Parathyroid adenoma (tissue), 2 donors: ENCODE measurements around the gene TRAF3IP3.
A peak's percentile ranks its signal among the peaks of the same experiment; 100 is the strongest.

Experiments used
- H2AFZ ChIP-seq: fragments of 300-600 bp; sonication (generic); one replicate; pipeline ENCODE4 v1.7.0; 2017; ENCODE audit warnings: antibody characterized with exemption, mild to moderate bottlenecking
- H3K27ac ChIP-seq: fragments of 300-600 bp; sonication (generic); one replicate; pipeline ENCODE4 v1.7.0; 2017
- H3K27me3 ChIP-seq: fragments of 300-600 bp; sonication (generic); one replicate; pipeline ENCODE4 v1.7.0; 2017; ENCODE audit warnings: low read length; ENCODE audit not compliant: control insufficient read depth, insufficient read depth
- H3K36me3 ChIP-seq: fragments of 300-600 bp; sonication (generic); one replicate; pipeline ENCODE4 v1.7.0; 2017; ENCODE audit warnings: low read length; ENCODE audit not compliant: control insufficient read depth, insufficient read depth
- H3K4me1 ChIP-seq: fragments of 300-600 bp; sonication (generic); one replicate; pipeline ENCODE4 v1.7.0; 2017; ENCODE audit warnings: control low read depth
- H3K4me2 ChIP-seq: fragments of 300-600 bp; sonication (generic); one replicate; pipeline ENCODE4 v1.7.0; 2017; ENCODE audit warnings: low read length
- H3K4me3 ChIP-seq: fragments of 300-600 bp; sonication (generic); one replicate; pipeline ENCODE4 v1.7.0; 2017; ENCODE audit warnings: low read depth, low read length
- H3K79me2 ChIP-seq: fragments of 300-600 bp; sonication (generic); one replicate; pipeline ENCODE4 v1.7.0; 2017; ENCODE audit warnings: control low read depth
- H3K9ac ChIP-seq: fragments of 300-600 bp; sonication (generic); one replicate; pipeline ENCODE4 v1.7.0; 2017; ENCODE audit warnings: mild to moderate bottlenecking
- H3K9me3 ChIP-seq: fragments of 300-600 bp; sonication (generic); one replicate; pipeline ENCODE4 v1.7.0; 2017; ENCODE audit warnings: low read length; ENCODE audit not compliant: control insufficient read depth
- TF ChIP-seq, protein P1 (sequence below): fragments of 300-600 bp; sonication (generic); IDR thresholded peaks from one replicate; pipeline ENCODE4 v1.7.0; 2017; ENCODE audit warnings: antibody characterized with exemption, mild to moderate bottlenecking
- donor health status: primary hyperparathyroidism.

Gene TRAF3IP3

GRCh38 chr1:209800984-209801834, 45.4 kb downstream of the TRAF3IP3 start:
- Histone ChIP-seq H3K27ac (peak overlapping the region; percentile 47), H3K27me3 (no peaks in the 10 kb centered on the region)

DNA sequence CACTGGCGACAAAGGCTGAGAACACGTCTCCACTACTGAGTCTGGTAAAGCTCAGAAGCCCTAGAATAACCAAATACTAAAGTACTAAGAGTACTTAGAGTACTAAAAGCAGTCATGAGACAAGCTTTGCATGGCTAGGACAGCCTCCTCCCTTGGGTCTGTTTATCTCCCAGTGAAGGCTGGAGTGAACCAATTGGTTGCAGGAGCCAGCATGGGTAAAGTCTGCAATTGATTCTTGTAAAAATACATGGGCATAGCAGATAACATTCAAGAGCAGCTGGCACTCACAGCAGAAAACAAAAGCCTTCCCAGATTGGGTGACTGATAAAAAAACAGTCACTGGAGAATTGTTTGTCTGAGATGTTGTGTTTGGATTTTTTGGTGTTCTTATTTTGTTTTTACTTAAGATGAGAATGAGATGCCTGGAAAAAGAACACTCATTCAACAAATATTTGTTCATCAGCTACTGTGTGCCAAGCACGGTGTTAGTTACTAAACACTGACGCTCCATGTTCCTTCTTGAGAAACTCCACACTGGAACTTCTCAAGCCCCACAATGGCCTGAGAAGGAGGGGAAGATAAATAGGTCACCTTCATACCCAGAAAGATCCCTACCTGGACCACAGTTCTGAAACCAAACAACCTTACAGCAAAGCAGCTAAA, 46.4 kb downstream of the TRAF3IP3 start:
- Histone ChIP-seq H3K27me3 (no peaks in the 10 kb centered on the region), H3K79me2 (peaks cover 4% of the 10 kb centered on the region), H3K4me2 (peak overlapping the region; percentile 59), H3K4me1 (peaks cover 10% of the 10 kb centered on the region), H3K4me3 (peak overlapping the region; percentile 23), H3K9ac (no peak overlapping the region), H3K27ac (peak overlapping the region; percentile 47), H2AFZ (no peak overlapping the region), H3K36me3 (no peaks in the 10 kb centered on the region), H3K9me3 (no peaks in the 10 kb centered on the region)
- TF ChIP-seq, protein P1, sequence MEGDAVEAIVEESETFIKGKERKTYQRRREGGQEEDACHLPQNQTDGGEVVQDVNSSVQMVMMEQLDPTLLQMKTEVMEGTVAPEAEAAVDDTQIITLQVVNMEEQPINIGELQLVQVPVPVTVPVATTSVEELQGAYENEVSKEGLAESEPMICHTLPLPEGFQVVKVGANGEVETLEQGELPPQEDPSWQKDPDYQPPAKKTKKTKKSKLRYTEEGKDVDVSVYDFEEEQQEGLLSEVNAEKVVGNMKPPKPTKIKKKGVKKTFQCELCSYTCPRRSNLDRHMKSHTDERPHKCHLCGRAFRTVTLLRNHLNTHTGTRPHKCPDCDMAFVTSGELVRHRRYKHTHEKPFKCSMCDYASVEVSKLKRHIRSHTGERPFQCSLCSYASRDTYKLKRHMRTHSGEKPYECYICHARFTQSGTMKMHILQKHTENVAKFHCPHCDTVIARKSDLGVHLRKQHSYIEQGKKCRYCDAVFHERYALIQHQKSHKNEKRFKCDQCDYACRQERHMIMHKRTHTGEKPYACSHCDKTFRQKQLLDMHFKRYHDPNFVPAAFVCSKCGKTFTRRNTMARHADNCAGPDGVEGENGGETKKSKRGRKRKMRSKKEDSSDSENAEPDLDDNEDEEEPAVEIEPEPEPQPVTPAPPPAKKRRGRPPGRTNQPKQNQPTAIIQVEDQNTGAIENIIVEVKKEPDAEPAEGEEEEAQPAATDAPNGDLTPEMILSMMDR, result no peak

More at GRCh38 chr1:209800984-209801834, 45.4 kb downstream of the TRAF3IP3 start:
- no peak overlapping the region for H3K9ac ChIP-seq
- H3K36me3 ChIP-seq, result no peaks in the 10 kb centered on the region
- H3K4me1 ChIP-seq, result peaks cover 10% of the 10 kb centered on the region
- no peaks in the 10 kb centered on the region for H3K9me3 ChIP-seq
- H2AFZ ChIP-seq, result no peak overlapping the region
- peaks cover 4% of the 10 kb centered on the region for H3K79me2 ChIP-seq
- peak overlapping the region; percentile 59 for H3K4me2 ChIP-seq
- TF ChIP-seq, protein P1, result no peak
- peak overlapping the region; percentile 23 for H3K4me3 ChIP-seq

- no peak overlapping the region for H3K4me3 ChIP-seq
- TF ChIP-seq, protein P1, result no peak
- no peaks in the 10 kb centered on the region for H3K27me3 ChIP-seq
- H2AFZ ChIP-seq, result no peak overlapping the region
- H3K4me1 ChIP-seq, result peaks cover 10% of the 10 kb centered on the region
- no peak overlapping the region for H3K27ac ChIP-seq
- H3K79me2 ChIP-seq, result peaks cover 4% of the 10 kb centered on the region
- H3K9me3 ChIP-seq, result no peaks in the 10 kb centered on the region
- H3K4me2 ChIP-seq, result no peak overlapping the region
- no peaks in the 10 kb centered on the region for H3K36me3 ChIP-seq
- H3K9ac ChIP-seq, result no peak overlapping the region
Measured at GRCh38 chr1:209802780-209803152, 46.9 kb downstream of the TRAF3IP3 start.

- peaks cover 10% of the 10 kb centered on the region for H3K4me1 ChIP-seq
- H3K9ac ChIP-seq, result no peak overlapping the region
- H3K27ac ChIP-seq, result no peak overlapping the region
- no peaks in the 10 kb centered on the region for H3K27me3 ChIP-seq
- H3K9me3 ChIP-seq, result no peaks in the 10 kb centered on the region
- H3K4me2 ChIP-seq, result peak overlapping the region; percentile 16
- H3K4me3 ChIP-seq, result no peak overlapping the region
- no peaks in the 10 kb centered on the region for H3K36me3 ChIP-seq
- H2AFZ ChIP-seq, result no peak overlapping the region
- H3K79me2 ChIP-seq, result peaks cover 4% of the 10 kb centered on the region
- TF ChIP-seq, protein P1, result no peak
Measured at GRCh38 chr1:209803568-209803967, 47.7 kb downstream of the TRAF3IP3 start.
